K562 (cell line): ENCODE results near the gene PARP1. TPM values are rescaled to one million over a fixed set of nuclear protein-coding genes. Genes with fewer than 3 reads are reported as not detected.

Experiments used
- HDAC8 ChIP-seq: fragments of 450-650 bp; IDR thresholded peaks from 2 replicates; pipeline ENCODE4 v1.6.1; 2016; ENCODE audit warnings: mild to moderate bottlenecking, missing genetic modification characterization, moderate library complexity, missing compliant biosample characterization
- REST ChIP-seq, 2 experiments: fragments of 450-650 bp; formaldehyde crosslinking in 1 of 2; IDR thresholded peaks; 2 replicates each; pipeline versions ENCODE4 v1.4.0 to v1.6.1; 2014 to 2020; ENCODE audit warnings: mild to moderate bottlenecking in 2 of 2, borderline replicate concordance in 1 of 2, low read depth in 1 of 2
- VEZF1 ChIP-seq: fragments of 200-800 bp; sonication (Bioruptor generic); IDR thresholded peaks from 2 replicates; pipeline ENCODE4 v1.6.1; 2017; ENCODE audit warnings: missing genetic modification characterization, missing compliant biosample characterization
- ZNF449 ChIP-seq: fragments of 250-450 bp; sonication (Bioruptor Pico); IDR thresholded peaks from 2 replicates; pipeline ENCODE4 v1.8.0; 2022; ENCODE audit warnings: moderate library complexity, mild to moderate bottlenecking, inconsistent platforms
- polyA plus RNA-seq, 8 experiments: library from polyadenylated mRNA; depleted of rRNA in 4 of 8; stranded (reverse) in 5 of 8; unstranded in 3 of 8; fragments of >200 nt; fragmentation: Nextera tagmentation in 2 of 8; fragmentation: Illumina TruSeq in 1 of 8; extraction: Ambion mirVana in 2 of 8; extraction: Trizol in 1 of 8; gene quantifications; 2 replicates each; pipeline versions ENCODE4 v1.2.1 to v1.2.3, GENCODE V29; 2011 to 2014; ENCODE audit warnings: inconsistent platforms in 1 of 8, missing spikeins in 1 of 8
- total RNA-seq, 7 experiments: library from RNA; depleted of rRNA in 6 of 7; stranded (reverse); fragments of >200 nt in 6 of 7; fragmentation: Illumina TruSeq in 2 of 7; extraction: Trizol in 2 of 7; gene quantifications; 2 replicates each; pipeline versions ENCODE4 v1.2.1 to v1.2.3, GENCODE V29; 2011 to 2021; ENCODE audit warnings: low replicate concordance in 1 of 7
- TF ChIP-seq, protein P1 (sequence below), 2 experiments: IDR thresholded peaks in 1 of 2; conservative IDR thresholded peaks in 1 of 2; 2 replicates each; pipeline ENCODE4 v1.6.1; 2016; ENCODE audit warnings: low read depth in 2 of 2, mild to moderate bottlenecking in 1 of 2, missing compliant biosample characterization in 1 of 2, missing genetic modification characterization in 1 of 2, moderate library complexity in 1 of 2

Gene PARP1
- total and polyA plus RNA-seq, 9 of the 15 experiments (the other 6 are each of a cell fraction or from before 2014, with no cell fraction given), result 121 to 306 (median 250) TPM

DNA sequence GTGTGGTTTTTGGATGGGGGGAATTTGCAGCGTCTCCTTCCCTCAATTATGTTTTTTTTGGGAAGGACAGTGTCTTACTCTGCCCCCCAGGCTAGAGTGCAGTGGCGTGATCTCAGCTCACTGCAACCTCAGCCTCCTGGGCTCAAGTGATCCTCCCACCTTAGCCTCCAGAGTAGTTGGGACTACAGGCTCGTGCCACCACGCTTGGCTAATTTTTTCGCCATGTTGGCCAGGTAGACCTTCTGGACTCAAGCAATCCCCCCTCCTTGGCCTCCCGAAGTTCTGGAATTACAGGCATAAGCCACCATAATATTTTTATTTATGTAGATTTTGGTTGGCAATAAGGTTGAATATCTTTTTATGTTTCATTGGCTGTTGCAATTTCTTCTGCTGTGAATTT, 9.5 kb upstream of the PARP1 start (continued):
- TF ChIP-seq REST (IDR thresholded peaks at IDR 0.05; ENCODE audit: borderline replicate concordance) (no peak), REST (CRISPR knock-in tag; IDR thresholded peaks at IDR 0.05; ENCODE audit: low read depth) (no peak), VEZF1 (CRISPR knock-in tag) (no peak), HDAC8 (tag) (no peak), ZNF449 (CRISPR knock-in tag) (no peak)
- TF ChIP-seq, protein P1, sequence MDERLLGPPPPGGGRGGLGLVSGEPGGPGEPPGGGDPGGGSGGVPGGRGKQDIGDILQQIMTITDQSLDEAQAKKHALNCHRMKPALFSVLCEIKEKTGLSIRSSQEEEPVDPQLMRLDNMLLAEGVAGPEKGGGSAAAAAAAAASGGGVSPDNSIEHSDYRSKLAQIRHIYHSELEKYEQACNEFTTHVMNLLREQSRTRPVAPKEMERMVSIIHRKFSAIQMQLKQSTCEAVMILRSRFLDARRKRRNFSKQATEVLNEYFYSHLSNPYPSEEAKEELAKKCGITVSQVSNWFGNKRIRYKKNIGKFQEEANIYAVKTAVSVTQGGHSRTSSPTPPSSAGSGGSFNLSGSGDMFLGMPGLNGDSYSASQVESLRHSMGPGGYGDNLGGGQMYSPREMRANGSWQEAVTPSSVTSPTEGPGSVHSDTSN (CRISPR knock-in tag; IDR thresholded peaks at IDR 0.05; ENCODE audit: low read depth), result no peak
- TF ChIP-seq, protein P1 (tag; conservative IDR thresholded peaks at IDR 0.05; ENCODE audit: low read depth), result no peak
